T-helper 2 cell treated with Interferon-gamma antibody and Interleukin-4, amounts not matched to agents 100 ng/mL and 5 ng/mL, for 36 hours (primary cell): ENCODE measurements around the gene DLG1. TPM values are rescaled to one million over a fixed set of nuclear protein-coding genes. Genes with fewer than 3 reads are reported as not detected.

Source experiments
- intact Hi-C: fragments of 100-400 bp; cut with micrococcal nuclease; formaldehyde crosslinking; loops from one replicate; pipeline ENCODE4 v1.15.1; 2023
- total RNA-seq: library from RNA; stranded (reverse); gene quantifications from 2 replicates; pipeline ENCODE4 v1.2.3, GENCODE V29; 2022

Gene DLG1
- total RNA-seq, 1 donor from 2014 or later = 72.5 TPM

DNA sequence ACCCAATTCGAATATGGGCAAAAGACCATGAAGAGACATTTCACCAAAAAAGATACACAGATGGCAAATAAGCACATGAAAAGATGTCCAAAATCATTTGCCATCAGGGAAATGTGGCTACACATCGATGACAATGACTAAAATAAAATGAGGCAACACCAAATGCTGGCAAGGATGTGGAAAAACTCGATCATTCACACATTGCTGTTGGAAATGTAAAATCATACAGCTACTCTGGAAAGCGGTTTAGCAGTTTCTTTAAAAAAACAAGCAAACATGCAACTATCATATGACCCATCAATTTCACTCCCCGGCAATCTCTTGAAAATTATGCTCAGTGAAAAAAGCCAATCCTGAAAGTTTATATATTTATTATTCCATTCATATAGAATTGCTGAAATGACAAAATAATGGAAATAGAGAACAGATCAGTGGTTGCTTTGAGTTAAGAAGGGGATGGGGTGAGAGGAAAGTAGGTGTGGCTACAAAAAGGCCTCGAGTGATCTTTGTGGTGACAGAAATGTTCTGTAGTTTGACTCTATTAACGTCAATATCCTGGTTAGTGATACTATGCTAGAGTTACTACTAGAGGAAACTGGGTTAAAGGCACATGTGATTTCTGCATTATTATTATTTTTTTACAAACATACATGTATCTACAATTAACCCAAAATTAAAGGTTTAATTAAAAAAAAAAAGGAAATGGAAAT lies 45.0 kb downstream of the DLG1 start:
- intact Hi-C loops = no loop called here

DNA sequence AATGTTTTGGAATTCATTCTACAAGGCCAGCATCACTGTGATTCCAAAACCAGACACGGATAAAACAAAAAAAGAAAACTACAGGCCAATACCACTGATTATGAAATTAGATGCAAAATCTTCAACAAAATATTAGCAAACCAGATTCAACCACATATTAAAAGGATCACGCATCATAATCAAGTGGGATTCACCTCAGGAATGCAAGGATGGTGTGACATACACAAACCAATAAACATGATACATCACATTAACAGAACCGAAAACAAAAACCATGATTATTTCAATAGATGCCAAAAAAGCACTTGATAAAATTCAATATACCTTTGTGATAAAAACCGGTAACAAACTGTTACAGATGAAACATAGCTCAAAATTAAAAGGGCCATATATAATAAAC lies 48.9 kb downstream of the DLG1 start:
- intact Hi-C loops = no loop called here

GRCh38 chr3:197248341-197248740 lies 50.1 kb downstream of the DLG1 start:
- intact Hi-C loops = no loop called here

- intact Hi-C loops = no loop called here
Observed at GRCh38 chr3:197244751-197245150, 53.7 kb downstream of the DLG1 start.

DNA sequence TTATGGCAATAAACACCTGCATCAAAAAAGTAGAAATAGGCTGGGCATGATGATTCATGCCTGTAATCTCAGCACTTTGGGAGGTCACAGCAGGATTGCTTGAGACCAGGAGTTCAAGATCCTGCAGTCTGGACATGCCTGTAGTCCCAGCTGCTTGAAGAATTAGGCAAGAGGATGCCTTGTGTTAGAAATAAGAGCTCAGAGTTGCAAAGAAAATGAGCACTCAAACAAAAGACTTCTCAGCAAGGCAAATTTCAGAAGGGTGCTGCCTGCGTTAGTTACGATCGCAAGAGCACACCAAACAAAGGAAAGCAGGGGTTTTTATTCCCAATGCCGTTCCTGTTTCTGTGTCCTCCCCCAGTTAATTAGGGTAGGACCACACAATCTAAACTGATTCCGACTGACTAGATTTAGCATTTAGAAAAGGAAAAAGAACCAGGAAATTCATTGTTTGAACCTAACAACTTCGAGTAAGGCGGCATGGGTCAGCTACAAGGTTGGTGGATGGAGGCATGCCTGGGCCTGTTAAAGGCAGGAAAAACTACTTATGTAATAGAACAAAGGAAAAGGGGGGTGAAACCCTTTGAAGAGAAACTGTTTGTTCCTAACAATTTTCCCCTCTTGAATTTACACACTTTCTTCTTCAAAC lies 55.5 kb downstream of the DLG1 start:
- intact Hi-C loops = no loop called here

- intact Hi-C loops = no loop called here
Observed at GRCh38 chr3:197241173-197241572, 57.2 kb downstream of the DLG1 start.

DNA sequence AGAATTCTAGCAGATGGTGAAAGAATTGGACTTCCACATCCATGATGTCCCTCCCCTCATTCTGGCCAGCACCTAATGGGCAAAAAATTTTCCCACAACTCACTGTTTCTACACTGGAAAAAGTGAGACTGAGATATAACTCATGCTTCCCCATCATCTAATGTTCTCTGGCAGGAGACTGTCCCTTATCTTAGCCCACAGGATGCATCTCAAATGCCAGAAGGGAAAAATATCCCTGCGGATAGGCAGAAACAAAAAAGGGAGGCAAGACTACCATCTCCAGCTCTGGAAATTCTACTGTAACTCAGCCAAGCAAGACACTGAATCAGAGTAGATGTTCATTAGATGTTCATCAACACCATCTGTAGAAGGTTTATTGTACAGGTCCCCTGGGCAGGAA lies 58.6 kb downstream of the DLG1 start:
- intact Hi-C loops = no loop called here

DNA sequence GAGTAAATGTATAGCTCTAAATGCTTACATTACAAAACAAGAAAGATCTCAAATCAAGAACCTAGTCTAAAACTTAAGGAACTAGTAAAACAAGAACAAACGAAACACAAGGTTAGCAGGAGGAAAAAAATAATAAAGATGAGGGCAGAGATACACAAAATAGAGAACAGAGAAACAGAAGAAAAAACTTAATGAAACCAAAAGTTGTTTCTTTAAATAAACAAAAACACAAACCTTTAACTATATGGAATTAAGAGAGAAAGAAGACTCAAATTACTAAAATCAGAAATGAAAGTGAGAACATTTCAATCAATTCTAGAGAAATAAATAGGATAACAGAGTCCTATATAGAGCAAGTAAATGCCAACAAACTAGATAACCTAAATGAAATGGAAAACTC lies 59.6 kb downstream of the DLG1 start:
- intact Hi-C loops = no loop called here

DNA sequence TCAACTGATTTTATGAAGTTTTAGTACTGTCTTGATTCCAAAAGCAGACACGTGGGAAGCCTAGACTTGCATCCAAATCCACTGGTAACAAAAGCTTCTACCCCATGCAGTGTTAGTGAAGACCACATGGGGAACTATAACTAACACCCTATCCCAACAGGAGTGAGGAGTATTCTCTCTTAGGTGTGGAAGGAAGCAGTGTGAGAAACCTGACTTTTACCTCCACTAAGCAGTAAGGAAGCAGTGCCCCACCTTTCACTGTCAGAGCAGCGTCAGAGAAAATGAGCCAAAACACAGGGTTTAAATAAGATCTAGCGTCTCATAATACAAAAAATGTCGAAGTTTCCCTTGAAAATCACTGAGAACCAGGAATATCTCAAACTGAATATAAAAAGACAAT lies 60.5 kb downstream of the DLG1 start:
- intact Hi-C loops = no loop called here

GRCh38 chr3:197236362-197236761 lies 62.0 kb downstream of the DLG1 start:
- intact Hi-C loops = no loop called here

GRCh38 chr3:197234947-197235914 lies 63.2 kb downstream of the DLG1 start:
- intact Hi-C loops = no loop called here

- intact Hi-C loops = no loop called here
Observed at GRCh38 chr3:197231321-197231720, 67.1 kb downstream of the DLG1 start.

DNA sequence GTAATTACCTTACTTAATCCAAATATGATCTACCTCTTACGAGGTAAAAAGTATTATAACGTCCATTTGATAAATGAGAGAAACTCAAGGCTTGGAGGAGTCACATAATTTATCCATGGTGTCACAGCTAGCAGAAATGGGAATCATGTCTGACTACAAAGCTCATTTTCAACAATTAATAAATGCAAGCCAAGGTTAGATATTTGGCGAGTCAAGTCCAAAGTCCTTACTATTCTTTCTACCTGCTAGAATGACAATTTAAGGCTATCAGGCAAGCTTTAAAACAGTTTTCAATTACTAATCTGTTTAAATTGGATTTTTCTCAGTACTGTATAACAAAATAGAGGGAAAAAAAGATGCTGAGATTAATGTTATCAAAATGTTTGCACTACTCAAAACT lies 68.6 kb downstream of the DLG1 start:
- intact Hi-C loops = no loop called here

GRCh38 chr3:197229178-197229577 lies 69.2 kb downstream of the DLG1 start:
- intact Hi-C loops = no loop called here

GRCh38 chr3:197227780-197228574 lies 70.4 kb downstream of the DLG1 start:
- intact Hi-C loops = no loop called here

GRCh38 chr3:197226179-197226578 lies 72.2 kb downstream of the DLG1 start:
- intact Hi-C loops = no loop called here

DNA sequence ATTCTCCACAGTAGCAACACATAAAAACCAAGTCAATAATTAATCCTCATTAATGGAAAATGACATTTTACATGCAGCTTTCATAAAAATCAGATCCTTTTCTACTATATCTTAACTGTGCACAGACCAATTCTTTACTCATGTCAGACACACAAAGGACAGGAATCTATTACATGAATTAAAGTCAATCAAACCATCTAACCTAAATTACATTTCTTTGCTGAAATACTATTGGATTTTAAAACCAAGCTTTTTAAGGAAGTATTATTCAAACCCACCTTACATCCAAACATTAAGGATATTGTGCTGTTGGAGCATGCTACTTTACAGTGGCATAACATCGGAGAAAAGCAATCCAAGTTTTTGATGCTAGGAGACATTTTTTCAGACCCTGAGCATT lies 72.8 kb downstream of the DLG1 start:
- intact Hi-C loops = loop anchor here (2.0 kb wide), 2 partner anchors 277 to 285 kb away; no protein-coding TSS in a partner anchor

DNA sequence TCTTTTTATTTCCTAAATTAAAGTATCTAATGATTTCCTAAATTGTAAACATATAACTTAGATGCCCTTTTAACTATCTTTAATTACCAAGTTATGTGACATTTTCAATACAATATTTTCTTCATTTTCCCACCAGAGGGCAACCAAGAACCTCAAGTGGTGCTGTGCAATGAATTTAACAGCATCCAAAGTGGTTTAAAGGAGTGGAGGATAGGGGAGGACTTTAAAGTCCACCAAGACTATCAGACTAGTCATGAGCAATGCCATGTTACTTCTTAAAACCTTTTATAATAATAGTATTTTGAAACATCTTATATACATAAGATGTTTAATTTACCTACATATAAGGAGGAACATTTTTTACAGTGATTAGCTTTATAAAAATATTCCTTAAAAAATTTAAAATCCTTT lies 74.4 kb downstream of the DLG1 start:
- intact Hi-C loops = loop anchor here (2.0 kb wide), 2 partner anchors 279 to 287 kb away; no protein-coding TSS in a partner anchor

DNA sequence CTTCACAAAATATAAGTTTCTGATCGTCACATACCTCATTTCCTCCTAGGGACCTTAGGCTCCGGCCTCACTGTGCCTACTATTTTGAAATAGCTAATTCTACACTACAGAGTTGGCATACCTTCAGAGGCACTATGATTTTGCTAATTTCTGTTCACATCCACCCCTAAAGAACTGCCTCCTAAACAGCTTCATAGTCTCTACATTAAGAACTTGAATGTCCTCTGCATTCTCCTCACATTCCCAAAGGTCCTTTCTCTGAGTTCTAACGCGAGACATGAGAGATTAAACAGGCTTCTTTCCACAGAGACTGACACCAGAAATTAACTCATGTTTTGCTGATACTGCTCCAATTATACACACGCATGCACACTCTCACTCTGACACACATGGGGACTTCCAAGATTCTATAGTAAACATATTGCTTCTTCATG lies 75.5 kb downstream of the DLG1 start:
- intact Hi-C loops = no loop called here

DNA sequence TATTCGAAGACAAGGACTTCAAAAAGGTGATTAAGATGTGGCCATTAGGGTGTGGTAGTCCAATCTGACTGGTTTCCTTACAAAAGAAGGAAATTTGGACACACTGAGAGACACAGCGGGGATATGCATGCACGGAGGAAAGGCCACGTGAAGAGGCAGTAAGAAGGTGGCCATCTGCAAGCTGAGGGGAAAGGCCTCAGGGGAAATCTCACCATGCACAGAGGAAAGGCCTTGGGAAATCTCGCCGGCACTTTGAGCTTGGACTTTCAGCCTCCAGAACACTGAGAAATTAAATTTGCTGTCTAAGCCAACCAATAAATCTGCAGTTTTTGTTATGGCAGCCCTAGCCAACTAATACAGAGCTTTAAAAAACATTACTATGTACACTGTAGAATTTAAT lies 78.8 kb downstream of the DLG1 start:
- intact Hi-C loops = no loop called here

GRCh38 chr3:197218210-197218609 lies 80.2 kb downstream of the DLG1 start:
- intact Hi-C loops = no loop called here
